Peyer's patch (tissue), 4 donors: ENCODE results near the gene RPL15.

Source experiments
- POLR2A ChIP-seq, 2 donors: fragments of 450-650 bp; IDR thresholded peaks; one replicate each; pipeline ENCODE4 v1.5.1; 2017; ENCODE audit warnings: antibody characterized with exemption in 2 of 2, mild to moderate bottlenecking in 2 of 2, moderate library complexity in 2 of 2
- TF ChIP-seq, protein P1 (sequence below), 6 experiments: fragments of 450-650 bp in 4 of 6; fragments of 200-600 bp in 2 of 6; sonication (generic) in 1 of 6; IDR thresholded peaks; one replicate each; pipeline ENCODE4 v1.5.1; 2017 to 2019; ENCODE audit warnings: antibody characterized with exemption in 6 of 6, mild to moderate bottlenecking in 3 of 6, moderate library complexity in 1 of 6

DNA sequence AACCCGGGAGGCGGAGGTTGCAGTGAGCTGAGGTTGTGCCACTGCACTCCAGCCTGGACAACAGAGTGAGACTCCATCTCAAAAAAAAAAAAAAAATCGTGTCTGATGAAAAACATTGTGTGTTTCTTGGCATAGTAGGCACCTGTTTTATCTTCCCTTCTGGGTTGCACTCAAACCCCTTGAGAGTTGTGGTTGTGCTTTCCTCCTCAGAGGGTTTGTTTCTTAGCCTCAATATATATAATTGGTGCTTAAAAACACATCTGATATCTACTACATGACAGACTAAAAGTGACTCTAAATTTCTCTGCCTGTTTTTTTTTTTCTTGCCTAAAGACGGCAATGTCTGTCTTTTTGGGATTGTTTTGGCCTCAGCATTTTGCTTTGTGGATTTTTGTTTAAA, 35.7 kb downstream of the RPL15 start:
- TF ChIP-seq, protein P1, sequence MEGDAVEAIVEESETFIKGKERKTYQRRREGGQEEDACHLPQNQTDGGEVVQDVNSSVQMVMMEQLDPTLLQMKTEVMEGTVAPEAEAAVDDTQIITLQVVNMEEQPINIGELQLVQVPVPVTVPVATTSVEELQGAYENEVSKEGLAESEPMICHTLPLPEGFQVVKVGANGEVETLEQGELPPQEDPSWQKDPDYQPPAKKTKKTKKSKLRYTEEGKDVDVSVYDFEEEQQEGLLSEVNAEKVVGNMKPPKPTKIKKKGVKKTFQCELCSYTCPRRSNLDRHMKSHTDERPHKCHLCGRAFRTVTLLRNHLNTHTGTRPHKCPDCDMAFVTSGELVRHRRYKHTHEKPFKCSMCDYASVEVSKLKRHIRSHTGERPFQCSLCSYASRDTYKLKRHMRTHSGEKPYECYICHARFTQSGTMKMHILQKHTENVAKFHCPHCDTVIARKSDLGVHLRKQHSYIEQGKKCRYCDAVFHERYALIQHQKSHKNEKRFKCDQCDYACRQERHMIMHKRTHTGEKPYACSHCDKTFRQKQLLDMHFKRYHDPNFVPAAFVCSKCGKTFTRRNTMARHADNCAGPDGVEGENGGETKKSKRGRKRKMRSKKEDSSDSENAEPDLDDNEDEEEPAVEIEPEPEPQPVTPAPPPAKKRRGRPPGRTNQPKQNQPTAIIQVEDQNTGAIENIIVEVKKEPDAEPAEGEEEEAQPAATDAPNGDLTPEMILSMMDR (IDR thresholded peaks at IDR 0.05): no peak
- no peak for TF ChIP-seq POLR2A (IDR thresholded peaks at IDR 0.05)
